Stimulated activated CD4-positive, alpha-beta T cell treated with anti-CD3 and anti-CD28 coated beads, Interleukin-4, amount 100 ng/mL, for 4 hours (primary cell): ENCODE results near the gene CNTN5.

Experiments
- DNase-seq, 2 experiments: peaks; one replicate each; pipeline ENCODE4 v3.0.0-alpha.2; 2020

Gene CNTN5

DNA sequence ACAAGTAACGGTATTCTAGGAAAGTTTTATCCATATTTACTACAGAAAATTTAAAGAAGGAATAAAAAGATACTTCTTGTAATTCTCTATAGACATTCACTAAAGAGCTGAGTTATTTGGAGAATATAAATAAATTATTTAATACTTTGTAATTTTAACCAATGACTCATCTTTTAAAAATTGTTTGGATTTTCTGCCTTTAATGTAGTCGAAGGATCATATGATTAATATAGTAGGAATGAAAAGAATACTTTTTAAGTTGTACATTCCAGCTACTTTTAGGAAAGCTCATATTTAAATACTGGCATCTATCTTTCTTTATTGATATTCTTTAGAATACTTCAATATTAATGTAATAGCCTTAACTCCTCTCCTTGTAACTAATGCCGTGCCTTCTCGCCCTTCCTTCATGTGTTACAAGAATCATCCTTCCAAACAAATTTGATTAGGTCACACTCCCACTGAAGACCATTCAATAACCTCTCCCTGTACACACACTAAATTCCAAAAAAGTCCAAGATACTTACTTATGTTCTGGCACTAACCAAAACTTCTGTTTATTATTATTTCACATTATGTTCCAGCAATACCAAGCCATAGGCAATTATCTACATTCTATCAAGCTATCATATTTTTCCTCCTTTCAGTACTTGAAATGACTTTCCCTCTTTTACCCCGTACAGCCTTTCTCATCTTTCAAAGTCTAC is 501.9 kb downstream of the CNTN5 start:
- DNase-seq, result no peak

DNA sequence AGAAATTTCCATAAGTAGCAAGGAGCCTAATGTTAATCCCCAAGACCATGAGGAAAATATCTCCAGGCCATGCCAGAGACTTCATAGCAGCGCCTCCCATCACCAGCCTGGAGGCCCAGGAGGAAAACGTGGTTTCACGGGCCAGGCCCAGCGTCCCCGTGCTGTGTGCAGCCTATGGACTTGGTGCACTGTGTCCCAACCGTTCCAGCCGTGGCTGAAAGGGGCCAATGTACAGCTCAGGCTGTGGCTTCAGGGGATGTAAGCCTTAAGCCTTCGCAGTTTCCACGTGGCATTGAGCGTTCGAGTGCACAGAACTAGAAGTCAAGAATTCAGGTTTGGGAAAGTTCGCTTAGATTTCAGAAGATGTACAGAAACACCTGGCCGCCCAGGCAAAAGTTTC is 510.7 kb downstream of the CNTN5 start:
- DNase-seq, result no peak

DNA sequence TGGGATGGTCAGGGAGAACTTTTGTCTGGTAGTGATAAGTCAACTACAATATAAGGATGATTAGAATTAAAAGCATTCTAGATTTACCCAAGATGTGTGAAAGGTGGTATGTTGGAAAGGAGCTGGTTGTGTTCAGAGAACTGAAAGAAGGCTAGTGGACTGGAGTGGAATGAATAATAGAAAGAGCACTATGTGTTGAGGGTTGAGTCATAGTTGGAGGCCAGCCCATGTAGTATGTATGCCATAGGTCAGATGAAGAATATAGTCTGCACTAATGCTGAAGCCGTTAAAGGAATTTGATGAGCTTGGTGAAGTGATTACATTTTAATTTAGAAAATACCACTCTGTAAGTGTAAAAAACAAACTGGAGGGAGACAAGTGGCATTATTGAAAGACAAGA is 514.1 kb downstream of the CNTN5 start:
- DNase-seq, result no peak

DNA sequence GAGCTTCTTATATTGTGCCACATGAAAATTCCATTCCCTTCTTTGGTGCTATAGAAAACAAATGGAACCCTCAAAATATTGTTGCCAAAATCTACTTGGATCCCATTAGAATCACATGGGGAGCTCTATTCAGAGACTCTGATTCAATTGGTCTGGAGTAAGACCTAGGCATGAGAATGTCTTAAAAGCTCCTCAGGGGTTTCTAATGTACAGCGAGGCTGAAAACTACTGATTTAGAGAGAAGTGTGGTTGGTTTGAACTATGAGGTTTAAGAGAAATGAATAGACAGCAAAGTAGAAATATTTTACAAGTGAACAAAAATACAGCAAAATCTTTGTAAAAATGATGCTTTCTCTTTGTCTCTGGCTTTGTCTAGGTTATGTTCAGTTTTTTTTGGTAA is 514.7 kb downstream of the CNTN5 start:
- no peak for DNase-seq

DNA sequence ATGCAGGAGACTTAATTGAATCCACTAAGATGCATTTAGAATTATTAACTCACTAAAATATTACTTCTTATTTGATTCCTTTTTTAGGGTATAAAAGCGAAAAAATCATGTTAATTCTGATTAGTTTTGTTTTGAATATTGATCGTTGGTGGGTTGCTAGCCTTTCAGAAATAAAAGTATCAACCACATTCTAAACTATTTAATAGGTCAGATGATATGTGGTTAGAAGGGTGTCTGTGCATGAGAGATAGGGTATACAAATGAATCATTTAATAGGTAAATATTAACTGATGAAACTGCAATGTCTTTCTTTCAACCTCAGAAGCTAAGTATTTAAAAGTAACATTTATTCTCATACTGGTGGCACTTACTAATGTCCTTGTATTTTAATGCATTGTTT is 515.1 kb downstream of the CNTN5 start:
- no peak for DNase-seq

DNA sequence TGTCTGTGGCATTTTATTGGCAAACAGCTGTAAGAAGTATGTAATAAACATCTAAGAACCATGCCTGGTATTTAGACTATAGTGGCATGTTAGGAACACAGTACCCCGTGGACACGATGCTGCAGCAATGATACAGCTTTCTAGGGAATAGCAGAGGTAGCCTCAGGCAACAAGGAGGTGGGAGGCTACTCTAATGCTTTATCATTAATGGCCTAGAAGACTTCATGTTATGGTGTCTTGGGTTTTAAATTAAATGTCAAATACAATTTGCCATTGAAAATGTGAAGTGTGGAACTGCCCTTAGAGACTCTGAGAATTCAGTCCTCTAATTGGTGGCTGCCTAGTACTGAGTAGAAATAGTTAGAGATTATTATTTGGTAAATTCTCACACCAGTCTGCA is 516.9 kb downstream of the CNTN5 start:
- DNase-seq, result no peak

DNA sequence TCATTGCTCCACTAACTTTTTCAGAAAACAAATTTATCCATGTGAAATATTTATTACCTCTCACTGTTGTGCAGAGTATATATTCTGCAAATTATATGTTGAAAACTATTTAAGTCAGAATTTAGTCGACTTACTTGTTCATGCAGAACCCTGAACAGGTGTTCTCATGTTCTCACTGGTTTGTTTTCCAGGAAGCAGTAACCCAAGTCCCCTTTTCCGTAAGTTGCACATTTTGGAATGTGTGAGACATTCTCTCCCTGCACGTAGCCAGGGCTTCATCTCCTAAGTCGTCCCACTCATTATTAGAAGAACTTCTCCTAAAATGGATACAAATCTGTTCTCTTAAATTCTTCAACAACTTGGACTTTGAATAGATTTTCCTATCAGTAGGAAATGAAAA is 524.9 kb downstream of the CNTN5 start:
- DNase-seq, result no peak

DNA sequence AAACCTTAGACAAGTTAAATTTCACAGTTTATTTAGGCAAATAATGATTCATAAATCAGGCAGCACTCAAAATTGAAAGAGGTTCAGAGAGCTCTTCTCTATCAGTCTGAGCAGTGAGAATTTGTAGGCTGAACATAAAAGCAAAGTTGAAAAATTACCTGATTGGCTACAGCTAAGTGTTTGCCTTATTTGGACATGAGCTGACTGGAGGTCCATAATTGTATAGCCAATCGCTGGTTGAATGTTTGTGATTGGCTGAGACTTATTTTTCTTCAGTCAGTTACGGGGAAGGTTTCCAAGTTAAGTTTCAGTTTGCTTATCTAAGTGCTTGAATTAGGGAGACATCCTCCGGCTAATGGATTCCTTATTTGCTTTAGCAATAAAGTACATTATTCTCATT is 527.5 kb downstream of the CNTN5 start:
- DNase-seq, result no peak

DNA sequence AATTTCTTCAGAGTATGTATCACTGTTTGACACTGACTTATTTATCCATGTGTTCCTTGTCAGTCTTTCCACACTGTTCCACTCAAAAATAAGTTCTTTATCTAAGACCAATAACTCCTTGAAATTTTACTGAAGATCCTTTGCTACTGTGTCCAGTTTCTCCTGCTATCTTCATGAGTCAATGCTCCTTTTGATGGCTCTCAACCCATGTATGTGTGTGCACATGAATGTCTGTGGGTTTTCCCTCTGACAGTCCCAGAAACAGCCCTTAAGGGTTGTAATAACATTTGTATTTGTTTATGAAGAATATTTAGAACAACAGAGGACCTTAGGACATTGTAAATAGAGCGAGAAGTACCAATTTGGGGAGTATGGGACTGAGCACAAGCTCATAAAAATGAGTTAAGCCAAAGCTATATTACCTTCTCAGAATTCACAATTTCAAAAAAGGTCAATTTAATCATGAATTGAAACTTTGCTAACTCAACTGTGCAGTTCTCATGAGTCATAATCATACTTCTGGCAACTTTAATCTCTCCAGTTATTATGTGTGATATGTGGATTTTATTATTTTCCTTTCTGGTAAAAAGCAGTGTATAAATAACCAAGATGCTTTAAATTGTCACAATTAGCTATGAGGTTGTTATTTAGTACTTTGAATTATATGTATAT is 533.6 kb downstream of the CNTN5 start:
- no peak for DNase-seq

DNA sequence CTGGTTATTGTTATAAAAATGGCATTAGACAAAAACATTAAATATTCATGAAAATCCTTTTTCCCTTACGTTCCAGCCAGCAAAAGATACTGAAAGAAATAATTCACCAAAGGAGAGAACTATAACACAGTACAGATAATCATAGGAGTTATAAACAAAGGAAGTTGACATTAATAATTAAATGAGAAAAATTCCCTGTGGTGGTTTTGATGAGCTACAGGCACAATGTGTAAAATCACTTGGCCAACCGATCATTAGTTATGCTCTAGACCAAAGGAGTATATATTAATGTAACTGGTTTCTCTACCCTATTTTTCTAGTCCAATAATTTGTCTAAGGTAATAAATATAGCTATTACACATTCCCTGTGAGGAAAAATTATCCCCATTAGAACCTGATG is 534.7 kb downstream of the CNTN5 start:
- no peak for DNase-seq

DNA sequence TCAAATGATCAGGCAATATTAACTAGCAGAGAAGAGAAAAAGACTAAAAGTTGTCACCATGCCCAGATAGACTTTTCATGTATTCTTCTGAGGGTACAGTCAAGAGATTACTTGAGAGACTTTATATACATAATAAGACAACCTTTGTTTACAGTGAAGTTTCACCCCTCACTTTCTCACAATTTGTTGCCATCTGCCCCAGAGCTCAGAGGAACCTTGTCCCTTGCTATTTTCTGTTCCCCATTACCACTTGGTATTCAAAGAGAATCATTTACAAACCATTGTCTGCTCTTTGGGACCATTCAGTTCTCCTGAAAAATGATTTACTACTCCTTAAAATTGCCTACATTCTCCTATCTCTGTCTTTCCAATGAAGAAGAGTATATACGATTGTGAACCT is 544.6 kb downstream of the CNTN5 start:
- no peak for DNase-seq

DNA sequence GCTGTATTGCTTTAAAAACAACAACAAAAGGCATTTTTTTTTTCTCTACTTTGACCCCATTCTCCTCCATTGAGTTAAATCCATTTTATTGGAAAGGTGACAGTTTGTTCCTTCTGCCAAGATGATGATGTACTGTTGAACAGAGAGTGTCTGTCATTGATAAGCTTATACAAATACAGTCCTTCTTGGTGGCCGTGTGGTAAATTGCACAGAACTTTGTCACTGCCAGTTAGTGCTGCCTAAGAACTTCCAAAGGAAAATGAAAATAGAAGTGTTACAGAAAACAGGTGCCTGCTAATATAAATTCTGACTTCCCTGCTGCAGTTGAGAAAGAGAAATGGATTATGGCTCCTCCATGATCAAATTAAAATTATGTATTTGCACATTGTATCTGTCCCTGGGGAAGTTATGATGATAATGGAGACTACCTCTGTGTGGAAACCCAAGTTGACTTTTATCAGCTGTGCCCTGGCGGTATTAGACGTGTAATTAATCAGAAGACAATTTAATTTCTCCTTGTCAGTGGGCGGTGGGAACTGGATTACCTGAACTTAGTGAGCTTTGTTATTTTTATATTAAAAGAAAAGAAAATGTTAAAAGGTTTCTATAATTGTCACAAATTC is 546.7 kb downstream of the CNTN5 start:
- DNase-seq, result no peak

DNA sequence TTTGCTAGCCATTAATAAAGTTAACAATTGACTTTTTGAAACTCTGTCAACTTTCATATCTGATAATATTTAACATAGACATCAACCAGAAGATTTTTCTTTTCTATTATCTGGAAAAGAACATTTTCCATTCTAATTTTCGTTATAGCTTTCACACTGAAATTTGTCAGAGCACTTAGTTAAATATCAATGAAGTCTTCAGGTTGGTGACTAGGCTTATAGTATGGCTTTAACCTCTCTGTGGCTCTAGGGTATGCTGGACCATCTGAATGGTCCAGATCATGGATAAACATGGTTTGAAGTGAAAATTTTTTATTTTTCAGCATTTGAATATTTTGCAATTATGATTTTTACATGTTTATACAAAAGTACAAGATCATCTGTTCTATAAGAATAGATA is 548.1 kb downstream of the CNTN5 start:
- no peak for DNase-seq

DNA sequence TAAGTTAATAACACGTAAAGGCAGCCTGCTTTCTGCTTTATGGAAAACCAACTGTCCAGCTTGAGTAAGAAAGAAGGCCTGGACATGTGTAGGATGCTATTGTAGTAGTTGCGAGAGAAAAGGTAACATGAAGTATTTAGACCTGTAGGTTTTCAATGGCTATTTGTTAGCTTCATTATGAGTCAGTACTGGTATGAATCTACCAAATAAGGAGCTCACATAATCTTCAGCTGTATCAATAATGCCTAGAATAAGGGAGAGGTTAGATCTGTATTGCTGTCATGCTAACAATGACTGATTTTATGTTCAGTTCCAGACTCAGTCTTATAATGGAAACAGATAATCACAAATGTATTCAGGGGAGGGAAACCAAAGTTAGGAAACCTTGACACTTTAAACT is 550.3 kb downstream of the CNTN5 start:
- DNase-seq, result no peak

DNA sequence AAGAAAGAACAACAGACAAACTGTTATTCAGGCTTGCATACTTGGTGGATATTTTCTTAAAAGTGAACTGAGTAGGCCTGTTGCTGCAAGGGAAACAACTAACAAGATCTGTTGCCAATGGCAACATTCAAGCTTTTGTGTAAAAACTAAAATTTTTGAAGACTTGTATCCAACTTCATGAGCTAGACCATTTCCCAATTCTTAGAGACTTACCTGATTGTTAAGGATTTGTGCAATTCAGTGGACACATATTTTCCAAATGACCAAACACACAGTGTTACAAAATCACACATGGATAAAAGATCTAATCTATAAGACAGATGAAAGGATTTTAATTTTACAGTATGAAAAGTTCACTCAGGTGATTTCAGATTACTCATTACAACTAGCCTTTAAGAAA is 564.1 kb downstream of the CNTN5 start:
- no peak for DNase-seq

DNA sequence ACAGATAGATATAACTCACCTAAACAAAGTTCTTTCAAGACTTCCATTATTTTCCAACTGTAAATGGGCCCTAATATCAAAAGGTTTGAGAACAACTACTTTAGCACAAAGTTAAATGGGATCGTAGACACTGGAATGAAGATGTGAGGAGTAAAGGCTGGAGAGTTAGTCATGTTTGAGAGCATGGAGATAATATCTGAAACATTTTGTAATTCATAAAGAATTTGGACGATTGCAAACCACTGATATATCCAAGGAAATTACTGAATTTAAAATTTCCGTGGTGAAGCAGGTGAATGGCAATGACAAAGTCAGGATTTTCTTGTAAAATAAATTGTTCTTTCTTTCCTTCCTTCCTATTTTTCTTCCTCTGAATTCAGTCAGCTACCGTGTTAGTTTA is 564.9 kb downstream of the CNTN5 start:
- DNase-seq, result no peak

DNA sequence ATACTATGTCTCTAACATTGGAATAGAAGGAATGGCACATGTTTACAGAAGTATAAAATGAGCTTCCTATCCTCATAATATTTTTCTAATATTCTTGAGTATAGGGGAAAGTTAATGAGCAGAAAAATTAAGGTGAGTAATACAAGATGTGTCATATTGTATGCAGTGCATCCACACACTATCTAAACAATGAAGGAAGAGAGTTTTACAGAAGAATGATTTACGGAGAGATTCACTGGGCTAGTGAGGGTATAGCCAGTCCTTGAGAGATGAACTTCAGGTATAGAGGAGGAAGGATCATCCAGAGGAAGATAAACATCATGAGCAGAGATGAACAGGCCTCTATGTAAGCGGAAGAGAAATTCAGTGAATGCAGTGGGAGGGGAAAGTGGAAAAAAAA is 569.0 kb downstream of the CNTN5 start:
- DNase-seq, result no peak

DNA sequence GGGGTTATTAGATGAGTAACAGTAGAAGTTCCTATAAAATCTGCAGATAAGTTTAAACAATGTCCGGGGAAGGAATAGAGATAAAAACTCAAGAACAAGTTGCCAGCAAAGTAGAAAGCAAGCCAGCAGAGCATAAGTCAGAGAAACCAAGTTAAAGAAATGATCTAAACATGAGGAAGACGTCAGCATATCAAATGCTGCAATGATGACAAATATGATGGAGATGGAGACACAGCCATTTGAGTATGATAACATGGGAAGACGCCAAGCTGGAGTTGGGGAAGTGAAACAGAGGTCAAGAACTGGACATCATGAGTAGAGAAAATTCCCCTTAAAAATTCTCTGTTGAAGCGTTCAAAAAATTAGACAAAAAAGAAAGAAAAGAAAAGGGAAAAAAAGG is 571.5 kb downstream of the CNTN5 start:
- no peak for DNase-seq

DNA sequence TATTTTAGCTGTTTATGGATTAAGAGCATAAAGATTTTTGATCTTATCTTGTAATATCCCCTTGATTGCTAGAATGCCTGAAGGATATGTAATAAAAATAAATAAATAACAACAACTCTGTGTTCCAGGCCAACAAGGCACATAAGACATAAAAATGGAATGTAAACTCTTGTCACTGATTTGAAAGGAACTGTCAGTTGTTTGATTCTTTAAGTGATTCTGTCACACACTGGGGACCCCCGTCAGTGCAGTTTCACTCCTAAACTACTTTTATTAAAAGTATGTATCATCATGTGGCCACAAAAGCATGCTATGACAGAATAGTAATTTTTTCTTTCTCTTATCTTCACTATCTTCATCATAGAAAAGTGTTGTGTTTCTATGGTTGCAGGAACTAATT is 572.4 kb downstream of the CNTN5 start:
- DNase-seq, result no peak

DNA sequence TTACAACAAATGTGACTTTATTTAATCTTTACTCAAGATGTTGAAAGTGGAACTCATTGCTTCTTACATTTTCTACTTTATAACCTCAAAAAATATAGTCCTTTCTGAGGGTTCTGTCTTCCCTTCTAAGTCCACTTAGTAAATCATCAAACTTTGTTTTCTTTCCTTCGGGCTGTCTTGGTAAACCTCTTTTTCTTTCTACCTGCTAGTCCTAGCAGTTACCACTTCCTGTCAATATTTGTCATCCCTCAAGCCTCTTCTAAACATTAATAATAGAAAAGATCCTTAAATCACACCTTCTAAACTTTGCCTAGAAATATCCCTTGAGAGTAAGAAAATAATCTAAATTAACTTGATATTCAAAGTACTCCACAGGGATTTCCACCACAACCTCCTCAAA is 580.4 kb downstream of the CNTN5 start:
- DNase-seq, result no peak

DNA sequence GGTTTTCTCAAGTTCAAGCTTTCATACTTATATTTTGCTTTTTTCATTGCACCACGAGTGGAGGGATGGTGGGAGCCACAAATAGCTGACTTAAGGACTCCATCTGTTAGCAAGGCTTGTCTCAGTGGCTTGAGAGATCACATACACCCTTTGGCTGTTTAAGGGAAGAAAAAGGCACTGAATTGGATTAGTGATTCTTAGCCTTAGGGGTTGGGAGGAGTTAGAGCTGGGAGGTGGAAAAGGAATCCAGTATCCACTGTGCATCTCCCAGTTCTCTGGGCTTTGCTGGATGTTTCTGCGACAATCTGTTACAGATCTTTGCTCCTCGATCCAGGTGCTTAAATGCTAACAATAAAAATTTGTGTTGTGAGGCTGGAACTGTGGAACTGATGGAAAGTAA is 593.6 kb downstream of the CNTN5 start:
- DNase-seq, result no peak

DNA sequence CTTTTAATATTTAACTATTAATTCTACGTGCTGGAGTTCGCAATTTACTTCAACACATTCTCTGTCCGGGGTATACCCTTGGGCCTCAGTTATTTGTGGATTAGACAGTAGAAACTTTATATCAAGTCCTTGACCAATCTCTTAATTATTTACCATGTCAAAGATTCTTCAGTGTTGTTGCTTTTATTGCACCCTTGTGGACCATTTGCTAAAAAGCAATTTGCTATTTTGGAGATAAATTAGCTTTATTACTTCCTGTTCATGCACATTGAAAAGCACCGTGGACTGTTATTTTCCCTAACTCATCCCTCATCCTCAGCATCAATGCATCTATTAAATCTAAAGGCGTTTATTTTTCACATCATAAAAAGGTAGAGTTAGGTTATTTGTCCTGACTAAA is 609.9 kb downstream of the CNTN5 start:
- no peak for DNase-seq

DNA sequence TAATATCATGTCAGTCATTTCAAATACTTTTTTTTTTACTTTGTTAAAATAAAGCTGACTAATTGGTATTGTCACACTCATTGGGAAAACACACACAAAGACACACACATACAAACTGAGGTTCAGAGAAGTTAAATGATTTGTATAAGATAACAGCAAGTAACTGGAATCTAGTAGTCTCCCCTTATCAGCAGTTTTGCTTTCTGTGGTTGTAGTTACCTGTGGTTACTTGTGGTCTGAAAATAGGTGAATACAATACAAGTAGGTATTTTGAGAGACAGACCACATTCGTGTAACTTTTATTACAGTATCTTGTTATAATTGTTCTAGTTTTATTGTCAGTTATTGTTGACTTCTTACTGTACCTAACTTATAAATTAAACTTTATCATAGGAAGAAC is 610.9 kb downstream of the CNTN5 start:
- DNase-seq, result no peak

DNA sequence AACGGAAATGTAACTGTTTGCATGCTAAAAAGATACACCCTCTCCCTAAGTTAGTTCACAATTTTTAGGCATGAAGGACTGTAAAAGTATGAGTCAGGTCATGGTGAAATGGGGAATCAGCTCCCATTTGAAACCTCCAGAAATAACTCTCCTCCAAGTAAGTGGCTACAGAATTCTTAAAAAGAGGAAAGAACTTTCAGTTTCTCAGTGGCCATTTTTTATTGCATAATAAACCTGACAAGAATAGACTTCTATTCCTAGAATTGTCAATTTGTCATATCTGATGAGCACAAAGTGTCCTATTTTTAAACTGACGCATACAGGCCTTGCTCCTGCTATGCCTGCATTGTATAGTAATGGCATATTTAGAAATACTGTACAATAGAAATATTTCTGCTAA is 612.2 kb downstream of the CNTN5 start:
- DNase-seq, result no peak

DNA sequence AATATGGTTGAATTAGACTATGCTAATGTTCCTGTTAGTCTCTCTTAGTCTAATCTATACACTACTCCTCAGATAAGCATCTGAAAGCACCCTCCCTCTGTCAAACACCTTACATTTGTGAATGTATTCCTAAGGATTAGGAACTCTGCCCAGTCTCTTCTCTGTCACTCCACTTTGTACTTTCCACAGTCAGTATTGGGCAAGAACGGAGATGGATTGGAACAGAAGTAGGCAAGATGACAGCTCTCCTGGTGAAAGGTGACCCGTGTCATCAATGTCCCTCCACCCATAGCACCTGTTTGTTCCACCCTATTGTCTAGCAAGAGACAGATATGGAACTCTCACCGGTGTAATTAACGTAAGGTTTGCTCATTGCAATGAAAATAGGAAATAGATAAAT is 613.8 kb downstream of the CNTN5 start:
- no peak for DNase-seq
